Iris pigment epithelial cell (primary cell): ENCODE results near the gene CAMK2G.
A peak's percentile ranks its signal among the peaks of the same experiment; 100 is the strongest.
"Not testable (repeated sequence)": the region's sequence is repeated elsewhere in the genome, so short reads cannot be mapped to it uniquely, and the experiment has no call there.

Experiments
- DNase-seq: peaks from one replicate; pipeline ENCODE4 v3.0.0-alpha.2; 2011; ENCODE audit warnings: low read depth

CAMK2G gene

GRCh38 chr10:73791871-73792400 lies 82.4 kb downstream of the CAMK2G start:
- DNase-seq: no peak

GRCh38 chr10:73790886-73791625 lies 83.3 kb downstream of the CAMK2G start:
- no peak for DNase-seq

DNA sequence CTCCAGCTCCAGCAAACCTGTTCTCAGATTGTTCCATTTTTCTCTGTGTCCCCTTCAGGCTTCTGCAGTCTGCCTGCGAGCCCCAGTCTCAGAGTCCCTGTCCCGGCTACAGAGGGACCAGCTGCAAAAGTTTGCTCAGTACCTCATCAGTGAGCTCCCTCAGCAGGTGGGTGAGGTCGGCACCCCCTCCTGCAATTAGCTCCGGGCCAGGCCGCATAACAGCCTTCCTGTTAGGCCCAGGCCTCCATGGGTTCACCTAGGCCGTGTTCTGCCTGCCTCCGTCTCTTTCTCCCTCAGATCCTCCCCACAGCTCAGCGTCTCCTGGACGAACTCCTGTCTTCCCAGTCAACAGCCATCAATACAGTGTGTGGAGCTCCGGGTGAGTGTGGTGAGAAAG lies 84.7 kb downstream of the CAMK2G start:
- DNase-seq: no peak

DNA sequence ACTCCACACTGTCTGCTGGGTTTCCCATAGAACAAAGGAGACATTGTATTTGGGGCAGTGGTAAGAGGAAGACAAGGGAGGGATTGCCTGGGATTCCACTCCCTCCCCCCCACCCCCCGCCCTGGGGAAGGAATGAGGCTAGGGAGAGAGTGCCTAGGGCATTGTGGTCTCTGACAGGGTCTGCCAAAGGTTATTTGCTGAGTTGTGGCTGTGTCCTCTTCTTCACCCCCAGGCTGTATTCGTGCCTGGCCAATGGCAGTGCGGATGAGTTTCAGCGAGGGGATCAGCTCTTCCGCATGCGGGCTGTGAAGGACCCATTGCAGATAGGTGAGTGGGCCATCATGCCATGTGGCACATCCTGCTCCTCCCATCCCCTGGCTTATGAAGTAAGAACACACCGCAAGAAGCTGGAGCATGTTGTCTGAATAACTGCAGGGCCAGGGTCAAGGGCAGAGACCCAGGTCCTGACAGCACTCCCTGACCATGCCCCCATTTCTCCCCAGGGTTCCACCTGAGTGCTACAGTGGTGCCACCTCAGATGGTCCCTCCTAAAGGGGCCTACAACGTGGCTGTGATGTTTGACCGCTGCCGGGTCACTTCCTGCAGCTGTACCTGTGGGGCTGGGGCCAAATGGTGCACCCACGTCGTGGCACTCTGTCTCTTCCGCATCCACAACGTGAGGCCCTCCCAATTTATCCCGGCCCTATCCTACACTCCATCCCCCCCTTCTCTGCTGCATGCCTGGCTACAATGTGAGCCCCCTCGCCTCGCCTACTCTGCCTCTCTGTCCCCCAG lies 85.3 kb downstream of the CAMK2G start:
- no peak for DNase-seq

DNA sequence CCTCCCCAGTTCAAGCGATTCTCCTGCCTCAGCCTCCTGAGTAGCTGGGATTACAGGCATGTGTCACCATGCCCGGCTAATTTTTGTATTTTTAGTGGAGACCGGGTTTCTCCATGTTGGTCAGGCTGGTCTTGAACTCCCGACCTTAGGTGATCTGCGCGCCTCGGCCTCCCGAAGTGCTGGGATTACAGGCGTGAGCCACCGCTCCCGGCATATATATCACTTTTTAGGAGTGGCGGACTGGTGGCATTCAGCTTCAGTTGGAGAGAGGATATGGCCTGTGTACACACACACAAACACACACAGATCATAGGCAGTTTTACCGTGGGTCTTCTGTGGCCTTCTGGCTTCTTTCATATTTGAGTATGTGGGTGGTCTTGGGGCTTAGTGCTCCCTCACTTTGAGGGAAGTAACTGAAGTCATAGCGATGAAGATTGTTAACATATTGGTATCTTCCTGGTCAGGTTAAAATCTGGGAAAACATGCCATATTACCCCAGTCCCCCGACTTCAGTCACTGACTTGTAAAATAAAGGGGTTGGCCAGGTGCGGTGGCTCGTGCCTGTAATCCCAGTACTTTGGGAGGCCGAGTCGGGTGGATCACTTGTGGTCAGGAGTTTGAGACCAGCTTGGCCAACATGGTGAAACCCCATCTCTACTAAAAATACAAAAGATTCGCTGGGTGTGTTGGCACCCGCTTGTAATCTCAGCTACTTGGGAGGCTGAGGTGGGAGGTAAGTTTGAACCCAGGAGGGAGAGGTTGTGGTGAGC lies 87.1 kb downstream of the CAMK2G start:
- not testable (repeated sequence) for DNase-seq

DNA sequence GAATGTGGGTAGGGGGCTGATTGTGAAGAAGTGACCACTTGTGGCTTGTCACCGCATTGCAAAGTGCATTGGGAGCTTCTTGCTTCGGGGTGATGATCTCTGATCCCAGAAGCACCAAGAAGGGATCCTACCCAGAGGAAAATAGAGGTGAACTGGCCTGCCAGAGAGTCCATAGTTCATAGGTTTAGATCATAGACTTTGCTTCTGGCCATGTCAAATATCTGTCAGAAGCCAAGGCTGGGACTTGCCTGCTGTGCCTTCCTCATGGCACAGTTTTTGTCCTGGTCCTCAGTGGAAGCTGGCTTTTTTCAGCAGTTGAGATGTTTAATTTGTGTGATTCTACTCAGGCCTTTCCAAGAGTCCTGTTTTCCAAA lies 87.9 kb downstream of the CAMK2G start:
- DNase-seq: no peak

DNA sequence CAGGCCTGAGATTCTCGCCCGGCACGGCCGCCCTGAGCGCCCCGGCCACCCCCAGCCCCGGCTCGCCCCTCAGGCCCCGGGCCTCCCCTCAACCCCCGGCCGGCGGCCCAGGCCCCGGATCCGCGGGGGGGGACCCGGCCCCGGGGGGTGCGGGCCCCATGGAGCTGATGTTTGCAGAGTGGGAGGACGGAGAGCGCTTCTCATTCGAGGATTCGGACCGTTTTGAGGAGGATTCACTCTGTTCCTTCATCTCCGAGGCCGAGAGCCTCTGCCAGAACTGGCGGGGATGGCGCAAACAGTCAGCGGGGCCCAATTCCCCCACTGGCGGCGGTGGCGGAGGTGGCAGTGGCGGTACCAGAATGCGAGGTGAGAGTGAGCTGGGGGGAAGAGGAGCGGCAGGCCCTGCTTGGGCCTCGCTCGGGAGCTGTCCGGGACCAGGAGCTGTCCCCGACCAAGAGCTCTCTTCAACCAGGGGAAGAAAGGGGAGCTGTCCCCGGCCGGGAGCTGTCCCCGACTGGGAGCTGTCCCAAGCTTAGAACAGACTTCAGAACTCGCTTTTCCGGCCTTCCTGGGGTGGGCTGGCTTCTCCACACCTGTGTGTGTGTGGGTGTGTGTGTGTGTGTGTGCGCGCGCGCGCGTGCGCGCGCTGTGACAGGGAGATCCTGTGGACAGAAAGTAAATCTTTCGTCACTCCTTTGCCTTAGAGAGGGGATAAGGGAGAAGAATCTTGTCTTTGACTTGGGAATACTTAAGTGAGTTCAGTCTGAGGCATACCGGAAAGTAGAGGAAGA lies 88.4 kb downstream of the CAMK2G start:
- peak; percentile 70 for DNase-seq

DNA sequence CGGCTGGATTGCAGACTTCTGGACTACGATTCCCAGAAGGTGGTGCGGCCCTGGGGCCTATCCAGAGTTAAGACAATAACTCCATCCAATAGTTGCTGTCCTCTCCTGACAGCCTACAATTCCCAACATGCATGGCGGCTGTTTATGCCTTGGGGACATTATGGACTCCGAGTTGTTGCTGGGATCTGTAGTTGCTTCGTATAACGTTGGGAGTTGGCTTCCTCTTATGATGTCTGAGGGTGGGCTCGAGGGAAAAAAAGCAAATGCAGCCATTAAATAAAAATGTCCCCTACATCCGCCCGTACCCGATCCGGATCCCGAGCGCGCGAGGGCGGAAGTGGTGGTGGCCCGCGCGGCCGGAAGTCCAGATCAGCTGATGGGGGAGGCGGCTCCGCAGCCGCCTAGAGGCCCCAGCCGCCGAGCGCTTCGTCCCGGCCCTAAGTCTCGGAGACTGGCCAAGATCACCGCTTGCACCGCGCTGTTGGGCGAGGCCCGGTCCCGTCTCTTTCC lies 89.1 kb downstream of the CAMK2G start, which contains the start of gene ZSWIM8:
ZSWIM8 (plus strand) TSS at position 396 of the 510 bp plus-strand sequence. CDS start 273 bp downstream, outside the sequence.
- peak; percentile 97 for DNase-seq

DNA sequence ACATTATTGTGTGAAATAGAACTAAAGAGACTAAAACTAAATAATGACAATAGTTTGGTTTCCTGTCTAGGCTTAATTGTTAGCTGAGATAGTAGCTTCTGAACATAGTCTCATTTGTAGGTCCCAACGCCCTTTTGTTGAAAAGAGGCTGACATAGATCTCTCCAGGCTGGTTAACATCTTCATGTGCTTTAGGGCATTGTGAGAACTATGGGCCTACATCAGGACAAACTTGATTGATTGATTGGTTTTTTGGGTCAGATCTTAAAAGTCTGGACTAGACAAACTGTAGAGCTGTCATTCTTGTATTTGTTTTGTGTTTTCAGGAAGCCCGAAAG lies 91.6 kb downstream of the CAMK2G start:
- DNase-seq: no peak

- DNase-seq: peak; percentile 89
These were observed 92.2 kb downstream of the CAMK2G start, which contains the start of gene CHCHD1 for GRCh38 chr10:73781879-73782748. Gene CHCHD1, plus strand, starts transcription at chr10:73782048. Its CDS starts 28 bp downstream, at chr10:73782076.

GRCh38 chr10:73781548-73781878 lies 92.8 kb downstream of the CAMK2G start:
- DNase-seq: no peak

- DNase-seq: no peak
These were observed 93.4 kb downstream of the CAMK2G start for GRCh38 chr10:73780966-73781365.

- no peak for DNase-seq
These were observed 94.1 kb downstream of the CAMK2G start for GRCh38 chr10:73780301-73780700.

- DNase-seq: no peak
These were observed 94.7 kb downstream of the CAMK2G start for GRCh38 chr10:73779539-73780197.

DNA sequence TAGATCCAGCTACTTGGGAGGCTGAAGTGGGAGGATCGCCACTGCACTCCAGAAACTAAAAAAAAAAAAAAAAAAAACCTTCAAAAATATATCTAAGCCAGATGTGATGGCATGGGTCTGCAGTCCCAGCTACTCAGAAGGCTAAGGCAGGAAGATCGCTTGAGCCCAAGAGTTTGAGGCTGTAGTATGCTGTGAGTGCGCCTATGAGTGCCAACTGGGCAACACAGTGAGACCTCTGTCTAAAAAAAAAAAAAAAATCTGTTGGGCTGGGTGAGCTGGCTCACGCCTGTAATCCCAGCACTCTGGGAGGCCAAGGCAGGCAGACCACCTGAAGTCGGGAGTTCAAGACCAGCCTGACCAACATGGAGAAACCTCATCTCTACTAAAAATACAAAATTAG lies 95.3 kb downstream of the CAMK2G start:
- DNase-seq: no peak

GRCh38 chr10:73774637-73775036 lies 99.7 kb downstream of the CAMK2G start:
- no peak for DNase-seq

GRCh38 chr10:73773152-73773879 lies 101.0 kb downstream of the CAMK2G start:
- no peak for DNase-seq

DNA sequence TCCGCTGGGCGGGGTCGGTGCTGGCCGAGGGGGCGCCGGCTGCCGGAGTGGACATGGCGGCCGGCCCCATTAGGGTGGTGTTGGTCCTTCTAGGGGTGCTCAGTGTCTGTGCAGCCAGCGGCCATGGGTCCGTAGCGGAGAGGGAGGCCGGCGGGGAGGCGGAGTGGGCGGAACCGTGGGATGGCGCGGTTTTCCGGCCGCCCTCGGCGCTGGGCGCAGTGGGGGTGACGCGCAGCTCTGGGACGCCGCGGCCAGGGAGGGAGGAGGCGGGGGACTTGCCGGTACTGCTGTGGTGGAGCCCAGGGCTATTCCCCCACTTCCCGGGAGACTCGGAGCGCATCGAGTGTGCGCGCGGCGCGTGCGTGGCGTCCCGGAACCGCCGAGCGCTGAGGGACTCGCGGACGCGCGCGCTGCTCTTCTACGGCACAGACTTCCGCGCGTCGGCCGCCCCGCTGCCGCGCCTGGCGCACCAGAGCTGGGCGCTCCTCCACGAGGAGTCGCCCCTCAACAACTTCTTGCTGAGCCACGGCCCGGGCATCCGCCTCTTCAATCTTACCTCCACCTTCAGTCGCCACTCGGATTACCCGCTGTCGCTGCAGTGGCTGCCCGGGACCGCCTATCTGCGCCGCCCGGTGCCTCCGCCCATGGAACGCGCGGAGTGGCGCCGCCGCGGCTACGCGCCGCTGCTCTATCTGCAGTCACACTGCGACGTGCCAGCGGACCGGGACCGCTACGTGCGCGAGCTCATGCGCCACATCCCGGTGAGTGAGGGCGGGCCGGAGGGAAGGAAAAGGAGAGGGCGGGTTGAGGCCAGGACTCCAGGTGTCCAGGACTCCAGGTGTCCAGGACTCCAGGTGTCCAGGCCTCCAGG lies 101.8 kb downstream of the CAMK2G start:
- DNase-seq: peak; percentile 86
